Measurements from ENCODE around the gene SNPH. TPM values are rescaled to one million over a fixed set of nuclear protein-coding genes. Genes with fewer than 3 reads are reported as not detected.
A peak's percentile ranks its signal among the peaks of the same experiment; 100 is the strongest.

Gene SNPH
- total and polyA plus RNA-seq, 4 donors, result 1.2 to 3.3 (median 2.1) TPM

- peaks cover 0 to 7% (median 0%) of the 10 kb centered on the region in 5 donors for H3K4me1 ChIP-seq (ENCODE audit: control insufficient read depth in 5 of 5, insufficient read depth in 5 of 5, low read length in 5 of 5)
- no peak for DNase-seq
- TF ChIP-seq, protein P1, sequence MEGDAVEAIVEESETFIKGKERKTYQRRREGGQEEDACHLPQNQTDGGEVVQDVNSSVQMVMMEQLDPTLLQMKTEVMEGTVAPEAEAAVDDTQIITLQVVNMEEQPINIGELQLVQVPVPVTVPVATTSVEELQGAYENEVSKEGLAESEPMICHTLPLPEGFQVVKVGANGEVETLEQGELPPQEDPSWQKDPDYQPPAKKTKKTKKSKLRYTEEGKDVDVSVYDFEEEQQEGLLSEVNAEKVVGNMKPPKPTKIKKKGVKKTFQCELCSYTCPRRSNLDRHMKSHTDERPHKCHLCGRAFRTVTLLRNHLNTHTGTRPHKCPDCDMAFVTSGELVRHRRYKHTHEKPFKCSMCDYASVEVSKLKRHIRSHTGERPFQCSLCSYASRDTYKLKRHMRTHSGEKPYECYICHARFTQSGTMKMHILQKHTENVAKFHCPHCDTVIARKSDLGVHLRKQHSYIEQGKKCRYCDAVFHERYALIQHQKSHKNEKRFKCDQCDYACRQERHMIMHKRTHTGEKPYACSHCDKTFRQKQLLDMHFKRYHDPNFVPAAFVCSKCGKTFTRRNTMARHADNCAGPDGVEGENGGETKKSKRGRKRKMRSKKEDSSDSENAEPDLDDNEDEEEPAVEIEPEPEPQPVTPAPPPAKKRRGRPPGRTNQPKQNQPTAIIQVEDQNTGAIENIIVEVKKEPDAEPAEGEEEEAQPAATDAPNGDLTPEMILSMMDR (IDR thresholded peaks at IDR 0.05; ENCODE audit: control extremely low read depth, extremely low read depth), result no peak
- H3K36me3 ChIP-seq (ENCODE audit: control insufficient read depth in 4 of 4, insufficient read depth in 4 of 4, low read length in 4 of 4), result peaks cover 0 to 7% (median 0%) of the 10 kb centered on the region in 4 donors
- H3K27me3 ChIP-seq (ENCODE audit: control insufficient read depth in 3 of 3, insufficient read depth in 3 of 3, low read length in 2 of 3), result no peaks in the 10 kb centered on the region
- H3K27ac ChIP-seq (ENCODE audit: low read depth in 1 of 2, low read length in 1 of 2), result no peak overlapping the region
- no peak overlapping the region for H3K9ac ChIP-seq (ENCODE audit: insufficient read depth in 1 of 2, low read length in 2 of 2)
- no peak overlapping the region for H3K4me3 ChIP-seq
- ATAC-seq (ENCODE audit: insufficient read depth, low FRiP score), result no peak
- 90 to 96% methylated on average over 18 of the region's 18 CpGs for WGBS, 2 donors
- no peaks in the 10 kb centered on the region for H3K9me3 ChIP-seq (ENCODE audit: control insufficient read depth in 4 of 4, insufficient read depth in 3 of 4, low read length in 3 of 4)
These were observed 34.2 kb downstream of the SNPH start for GRCh38 chr20:1300083-1300840.

GRCh38 chr20:1301031-1301529, 35.0 kb downstream of the SNPH start:
- H3K9ac ChIP-seq (ENCODE audit: insufficient read depth in 1 of 2, low read length in 2 of 2), result no peak overlapping the region
- H3K4me1 ChIP-seq (ENCODE audit: control insufficient read depth in 5 of 5, insufficient read depth in 5 of 5, low read length in 5 of 5), result peaks cover 0 to 7% (median 0%) of the 10 kb centered on the region in 5 donors
- no peak overlapping the region for H3K27ac ChIP-seq (ENCODE audit: low read depth in 1 of 2, low read length in 1 of 2)
- TF ChIP-seq, protein P1 (IDR thresholded peaks at IDR 0.05; ENCODE audit: control extremely low read depth, extremely low read depth), result no peak
- DNase-seq (no peak), ATAC-seq (ENCODE audit: insufficient read depth, low FRiP score) (no peak)
- H3K9me3 ChIP-seq (ENCODE audit: control insufficient read depth in 4 of 4, insufficient read depth in 3 of 4, low read length in 3 of 4), result no peaks in the 10 kb centered on the region
- 66 to 68% methylated on average over 9 of the region's 9 CpGs for WGBS, 2 donors
- H3K36me3 ChIP-seq (ENCODE audit: control insufficient read depth in 4 of 4, insufficient read depth in 4 of 4, low read length in 4 of 4), result peaks cover 0 to 13% (median 0%) of the 10 kb centered on the region in 4 donors
- H3K27me3 ChIP-seq (ENCODE audit: control insufficient read depth in 3 of 3, insufficient read depth in 3 of 3, low read length in 2 of 3), result no peaks in the 10 kb centered on the region
- H3K4me3 ChIP-seq, result no peak overlapping the region

DNA sequence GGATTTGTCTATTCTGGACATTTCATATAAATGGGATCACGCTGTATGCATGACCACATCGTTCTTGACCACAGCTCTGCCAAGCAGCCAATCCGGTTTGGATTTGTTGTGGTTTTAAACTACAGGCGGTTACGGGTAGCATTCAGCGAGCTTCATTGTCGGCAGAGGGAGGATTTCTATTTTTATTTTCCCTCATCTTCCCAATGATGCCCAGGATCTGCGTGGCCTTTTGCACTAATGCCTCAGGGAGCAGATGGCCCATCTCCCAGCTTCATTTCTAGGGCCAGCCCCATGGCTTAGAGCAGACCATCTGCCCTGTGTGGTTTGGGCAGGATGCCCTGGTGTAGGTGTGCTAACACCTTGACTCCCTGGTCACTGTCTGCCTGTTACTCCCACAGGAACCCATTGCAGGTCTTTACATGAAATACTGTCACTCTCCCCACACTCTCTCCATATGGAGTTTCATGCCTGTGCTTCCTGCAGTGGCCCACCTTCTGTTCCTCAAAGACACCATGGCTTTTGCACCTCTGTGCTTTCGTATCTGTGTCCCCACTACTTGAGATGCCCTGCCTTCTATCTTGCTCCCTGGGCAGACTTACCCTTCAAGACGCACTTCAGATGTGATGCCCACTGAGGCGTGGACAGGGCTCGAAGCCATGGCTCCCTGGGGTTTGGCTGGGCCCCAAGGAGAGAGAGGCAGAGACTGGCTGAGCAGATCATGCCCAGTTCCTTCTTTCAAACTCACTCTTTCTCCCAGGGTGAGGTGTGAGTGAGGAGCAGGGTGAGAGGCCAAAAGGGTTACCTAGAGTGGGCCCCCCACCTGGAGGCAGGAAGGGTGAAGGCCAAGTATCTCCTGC, 36.8 kb downstream of the SNPH start:
- TF ChIP-seq, protein P1 (IDR thresholded peaks at IDR 0.05; ENCODE audit: control extremely low read depth, extremely low read depth), result no peak
- H3K4me1 ChIP-seq (ENCODE audit: control insufficient read depth in 5 of 5, insufficient read depth in 5 of 5, low read length in 5 of 5), result peaks cover 0 to 4% (median 0%) of the 10 kb centered on the region in 5 donors
- 88% methylated on average over 12 of the region's 12 CpGs for WGBS, 2 donors
- H3K9ac ChIP-seq (ENCODE audit: insufficient read depth in 1 of 2, low read length in 2 of 2), result no peak overlapping the region
- no peak for ATAC-seq (ENCODE audit: insufficient read depth, low FRiP score)
- DNase-seq, result peak in 1 of 3 donors; percentile 20
- no peaks in the 10 kb centered on the region for H3K9me3 ChIP-seq (ENCODE audit: control insufficient read depth in 4 of 4, insufficient read depth in 3 of 4, low read length in 3 of 4)
- H3K36me3 ChIP-seq (ENCODE audit: control insufficient read depth in 4 of 4, insufficient read depth in 4 of 4, low read length in 4 of 4), result peaks cover 0 to 13% (median 0%) of the 10 kb centered on the region in 4 donors
- no peak overlapping the region for H3K27ac ChIP-seq (ENCODE audit: low read depth in 1 of 2, low read length in 1 of 2)
- no peak overlapping the region for H3K4me3 ChIP-seq
- H3K27me3 ChIP-seq (ENCODE audit: control insufficient read depth in 3 of 3, insufficient read depth in 3 of 3, low read length in 2 of 3), result no peaks in the 10 kb centered on the region
